Measurements from ENCODE around the gene SPAG16.

Gene SPAG16

GRCh38 chr2:214377286-214377624 is 1093.0 kb downstream of the SPAG16 start:
- no peak for DNase-seq (ENCODE audit: low read depth in 2 of 2)

- no peak for DNase-seq (ENCODE audit: low read depth in 2 of 2)
Observed at GRCh38 chr2:214378455-214379103, 1094.3 kb downstream of the SPAG16 start.

- DNase-seq (ENCODE audit: low read depth in 2 of 2): no peak
Observed at GRCh38 chr2:214379227-214379626, 1095.0 kb downstream of the SPAG16 start.

GRCh38 chr2:214380681-214381080 is 1096.4 kb downstream of the SPAG16 start:
- DNase-seq (ENCODE audit: low read depth in 2 of 2): no peak

GRCh38 chr2:214382229-214382628 is 1098.0 kb downstream of the SPAG16 start:
- DNase-seq (ENCODE audit: low read depth in 2 of 2): no peak

- no peak for DNase-seq (ENCODE audit: low read depth in 2 of 2)
Observed at GRCh38 chr2:214386720-214387119, 1102.5 kb downstream of the SPAG16 start.

GRCh38 chr2:214389334-214389733 is 1105.1 kb downstream of the SPAG16 start:
- no peak for DNase-seq (ENCODE audit: low read depth in 2 of 2)

GRCh38 chr2:214393796-214394195 is 1109.5 kb downstream of the SPAG16 start:
- no peak for DNase-seq (ENCODE audit: low read depth in 2 of 2)

- DNase-seq (ENCODE audit: low read depth in 2 of 2): no peak
Observed at GRCh38 chr2:214395040-214395439, 1110.8 kb downstream of the SPAG16 start.

- DNase-seq (ENCODE audit: low read depth in 2 of 2): no peak
Observed at GRCh38 chr2:214401580-214401979, 1117.3 kb downstream of the SPAG16 start.

- DNase-seq (ENCODE audit: low read depth in 2 of 2): no peak
Observed at GRCh38 chr2:214410128-214410775, 1126.0 kb downstream of the SPAG16 start.

- peak; percentile 2 to 13 for DNase-seq (ENCODE audit: low read depth in 2 of 2)
Observed at GRCh38 chr2:214410918-214411554, 1126.8 kb downstream of the SPAG16 start, which contains the start of gene VWC2L. Gene VWC2L (plus strand): TSS chr2:214411054. CDS start chr2:214414194, 3,140 bp downstream.

- DNase-seq (ENCODE audit: low read depth in 2 of 2): no peak
Observed at GRCh38 chr2:214412679-214413078, 1128.4 kb downstream of the SPAG16 start.

GRCh38 chr2:214436470-214436869 is 1152.2 kb downstream of the SPAG16 start:
- no peak for DNase-seq (ENCODE audit: low read depth in 2 of 2)

- no peak for DNase-seq (ENCODE audit: low read depth in 2 of 2)
Observed at GRCh38 chr2:214450118-214450894, 1166.0 kb downstream of the SPAG16 start.

- DNase-seq (ENCODE audit: low read depth in 2 of 2): no peak
Observed at GRCh38 chr2:214451516-214452275, 1167.4 kb downstream of the SPAG16 start.
